Measurements from ENCODE around the gene CCDC192.

CCDC192 gene

DNA sequence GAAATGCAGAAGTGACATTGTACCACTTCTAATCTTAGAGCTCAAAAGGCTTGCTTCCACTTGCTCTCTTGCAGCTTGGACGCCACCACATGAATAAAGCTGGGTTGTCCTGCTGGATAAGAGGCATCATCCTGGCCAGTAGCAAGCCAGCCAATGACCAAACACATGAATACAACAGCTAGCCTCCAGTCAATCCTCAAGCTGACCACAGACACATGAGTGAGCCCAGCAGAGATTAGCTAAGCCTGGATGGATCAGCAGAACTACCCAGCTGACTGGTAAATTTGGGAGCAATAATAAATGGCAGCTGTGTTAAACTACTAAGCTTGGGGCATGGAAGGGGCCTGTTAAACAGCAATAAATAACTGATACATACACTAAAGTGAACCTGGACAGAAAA, 259.3 kb downstream of the CCDC192 start:
- POLR2A ChIA-PET = no interaction called here
- H3K9me3 ChIP-seq (ENCODE audit: control insufficient read depth, insufficient read depth, low read depth, low read length) = no peaks in the 10 kb centered on the region
- no peak overlapping the region for H3K4me3 ChIP-seq (ENCODE audit: low read depth, low read length)
- CTCF ChIA-PET = no interaction called here
- H3K27ac ChIP-seq (ENCODE audit: extremely low read depth, low read depth, low read length) = no peak overlapping the region
- TF ChIP-seq ZNF629 (tag by site-specific recombination; IDR thresholded peaks at IDR 0.05) (no peak), ZNF623 (tag by site-specific recombination; IDR thresholded peaks at IDR 0.05) (no peak), ZNF654 (tag by site-specific recombination; IDR thresholded peaks at IDR 0.05; ENCODE audit: low read depth) (no peak), ZBTB1 (tag by site-specific recombination; IDR thresholded peaks at IDR 0.05) (no peak), ZNF391 (tag by site-specific recombination; IDR thresholded peaks at IDR 0.05; ENCODE audit: borderline replicate concordance, low read depth) (no peak), ZNF335 (tag by site-specific recombination; conservative IDR thresholded peaks at IDR 0.05) (no peak), ZNF121 (tag by site-specific recombination; IDR thresholded peaks at IDR 0.05) (no peak), PRDM1 (tag by site-specific recombination; IDR thresholded peaks at IDR 0.05) (no peak), GLI2 (tag by site-specific recombination; IDR thresholded peaks at IDR 0.05; ENCODE audit: borderline replicate concordance, low read depth) (no peak), ZNF416 (tag by site-specific recombination; IDR thresholded peaks at IDR 0.05) (no peak), ZNF596 (tag by site-specific recombination; IDR thresholded peaks at IDR 0.05) (no peak), ZNF133 (tag by site-specific recombination; IDR thresholded peaks at IDR 0.05) (no peak), ZNF514 (tag by site-specific recombination; IDR thresholded peaks at IDR 0.05) (no peak), ZNF394 (tag by site-specific recombination; IDR thresholded peaks at IDR 0.05; ENCODE audit: borderline replicate concordance) (no peak), BCL11A (tag by site-specific recombination; IDR thresholded peaks at IDR 0.05; ENCODE audit: low read depth) (no peak)
- TF ChIP-seq, protein P1, sequence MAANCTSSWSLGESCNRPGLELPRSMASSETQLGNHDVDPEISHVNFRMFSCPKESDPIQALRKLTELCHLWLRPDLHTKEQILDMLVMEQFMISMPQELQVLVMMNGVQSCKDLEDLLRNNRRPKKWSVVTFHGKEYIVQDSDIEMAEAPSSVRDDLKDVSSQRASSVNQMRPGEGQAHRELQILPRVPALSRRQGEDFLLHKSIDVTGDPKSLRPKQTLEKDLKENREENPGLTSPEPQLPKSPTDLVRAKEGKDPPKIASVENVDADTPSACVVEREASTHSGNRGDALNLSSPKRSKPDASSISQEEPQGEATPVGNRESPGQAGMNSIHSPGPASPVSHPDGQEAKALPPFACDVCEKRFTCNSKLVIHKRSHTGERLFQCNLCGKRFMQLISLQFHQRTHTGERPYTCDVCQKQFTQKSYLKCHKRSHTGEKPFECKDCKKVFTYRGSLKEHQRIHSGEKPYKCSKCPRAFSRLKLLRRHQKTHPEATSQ (tag by site-specific recombination; IDR thresholded peaks at IDR 0.05) = no peak
- TF ChIP-seq, protein P2, sequence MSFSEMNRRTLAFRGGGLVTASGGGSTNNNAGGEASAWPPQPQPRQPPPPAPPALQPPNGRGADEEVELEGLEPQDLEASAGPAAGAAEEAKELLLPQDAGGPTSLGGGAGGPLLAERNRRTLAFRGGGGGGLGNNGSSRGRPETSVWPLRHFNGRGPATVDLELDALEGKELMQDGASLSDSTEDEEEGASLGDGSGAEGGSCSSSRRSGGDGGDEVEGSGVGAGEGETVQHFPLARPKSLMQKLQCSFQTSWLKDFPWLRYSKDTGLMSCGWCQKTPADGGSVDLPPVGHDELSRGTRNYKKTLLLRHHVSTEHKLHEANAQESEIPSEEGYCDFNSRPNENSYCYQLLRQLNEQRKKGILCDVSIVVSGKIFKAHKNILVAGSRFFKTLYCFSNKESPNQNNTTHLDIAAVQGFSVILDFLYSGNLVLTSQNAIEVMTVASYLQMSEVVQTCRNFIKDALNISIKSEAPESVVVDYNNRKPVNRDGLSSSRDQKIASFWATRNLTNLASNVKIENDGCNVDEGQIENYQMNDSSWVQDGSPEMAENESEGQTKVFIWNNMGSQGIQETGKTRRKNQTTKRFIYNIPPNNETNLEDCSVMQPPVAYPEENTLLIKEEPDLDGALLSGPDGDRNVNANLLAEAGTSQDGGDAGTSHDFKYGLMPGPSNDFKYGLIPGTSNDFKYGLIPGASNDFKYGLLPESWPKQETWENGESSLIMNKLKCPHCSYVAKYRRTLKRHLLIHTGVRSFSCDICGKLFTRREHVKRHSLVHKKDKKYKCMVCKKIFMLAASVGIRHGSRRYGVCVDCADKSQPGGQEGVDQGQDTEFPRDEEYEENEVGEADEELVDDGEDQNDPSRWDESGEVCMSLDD (tag by site-specific recombination; IDR thresholded peaks at IDR 0.05) = no peak
- TF ChIP-seq, protein P3, sequence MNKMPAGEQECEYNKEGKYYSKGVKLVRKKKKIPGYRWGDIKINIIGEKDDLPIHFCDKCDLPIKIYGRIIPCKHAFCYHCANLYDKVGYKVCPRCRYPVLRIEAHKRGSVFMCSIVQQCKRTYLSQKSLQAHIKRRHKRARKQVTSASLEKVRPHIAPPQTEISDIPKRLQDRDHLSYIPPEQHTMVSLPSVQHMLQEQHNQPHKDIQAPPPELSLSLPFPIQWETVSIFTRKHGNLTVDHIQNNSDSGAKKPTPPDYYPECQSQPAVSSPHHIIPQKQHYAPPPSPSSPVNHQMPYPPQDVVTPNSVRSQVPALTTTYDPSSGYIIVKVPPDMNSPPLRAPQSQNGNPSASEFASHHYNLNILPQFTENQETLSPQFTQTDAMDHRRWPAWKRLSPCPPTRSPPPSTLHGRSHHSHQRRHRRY (tag by site-specific recombination; IDR thresholded peaks at IDR 0.05) = no peak
- no peaks in the 10 kb centered on the region for H3K36me3 ChIP-seq (ENCODE audit: control insufficient read depth in 2 of 2, insufficient read depth in 1 of 2, low read length in 2 of 2)
- peaks cover 23% of the 10 kb centered on the region for H3K4me1 ChIP-seq (ENCODE audit: control insufficient read depth, insufficient read depth, low read length)

DNA sequence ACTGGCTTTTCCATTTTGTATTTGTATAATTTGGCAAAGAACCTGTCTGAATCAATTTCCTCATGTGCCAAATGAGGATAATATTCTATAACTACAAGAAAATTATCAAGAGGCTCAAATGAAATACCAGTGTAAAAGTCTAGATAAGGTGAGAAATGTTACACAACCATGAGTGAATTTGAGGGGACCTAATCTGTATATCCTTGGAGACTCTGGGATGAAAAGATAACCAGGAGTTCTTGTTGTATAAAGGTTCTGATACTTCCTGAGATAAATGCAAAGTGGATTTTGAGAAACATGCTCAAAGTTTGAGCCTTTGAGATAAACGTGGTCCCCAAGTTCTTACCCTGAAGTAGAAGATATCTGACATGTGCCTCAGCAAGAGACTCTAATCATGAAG, 260.0 kb downstream of the CCDC192 start:
- H3K9me3 ChIP-seq (ENCODE audit: control insufficient read depth, insufficient read depth, low read depth, low read length) = no peaks in the 10 kb centered on the region
- CTCF ChIA-PET = no interaction called here
- no peak overlapping the region for H3K4me3 ChIP-seq (ENCODE audit: low read depth, low read length)
- no peaks in the 10 kb centered on the region for H3K36me3 ChIP-seq (ENCODE audit: control insufficient read depth in 2 of 2, insufficient read depth in 1 of 2, low read length in 2 of 2)
- POLR2A ChIA-PET = no interaction called here
- peaks cover 18% of the 10 kb centered on the region for H3K4me1 ChIP-seq (ENCODE audit: control insufficient read depth, insufficient read depth, low read length)
- no peak overlapping the region for H3K27ac ChIP-seq (ENCODE audit: extremely low read depth, low read depth, low read length)
- TF ChIP-seq ZNF660 (tag by site-specific recombination; IDR thresholded peaks at IDR 0.05) = no peak
- TF ChIP-seq YY2 (tag by site-specific recombination; IDR thresholded peaks at IDR 0.05) = no peak
- TF ChIP-seq, protein P4, sequence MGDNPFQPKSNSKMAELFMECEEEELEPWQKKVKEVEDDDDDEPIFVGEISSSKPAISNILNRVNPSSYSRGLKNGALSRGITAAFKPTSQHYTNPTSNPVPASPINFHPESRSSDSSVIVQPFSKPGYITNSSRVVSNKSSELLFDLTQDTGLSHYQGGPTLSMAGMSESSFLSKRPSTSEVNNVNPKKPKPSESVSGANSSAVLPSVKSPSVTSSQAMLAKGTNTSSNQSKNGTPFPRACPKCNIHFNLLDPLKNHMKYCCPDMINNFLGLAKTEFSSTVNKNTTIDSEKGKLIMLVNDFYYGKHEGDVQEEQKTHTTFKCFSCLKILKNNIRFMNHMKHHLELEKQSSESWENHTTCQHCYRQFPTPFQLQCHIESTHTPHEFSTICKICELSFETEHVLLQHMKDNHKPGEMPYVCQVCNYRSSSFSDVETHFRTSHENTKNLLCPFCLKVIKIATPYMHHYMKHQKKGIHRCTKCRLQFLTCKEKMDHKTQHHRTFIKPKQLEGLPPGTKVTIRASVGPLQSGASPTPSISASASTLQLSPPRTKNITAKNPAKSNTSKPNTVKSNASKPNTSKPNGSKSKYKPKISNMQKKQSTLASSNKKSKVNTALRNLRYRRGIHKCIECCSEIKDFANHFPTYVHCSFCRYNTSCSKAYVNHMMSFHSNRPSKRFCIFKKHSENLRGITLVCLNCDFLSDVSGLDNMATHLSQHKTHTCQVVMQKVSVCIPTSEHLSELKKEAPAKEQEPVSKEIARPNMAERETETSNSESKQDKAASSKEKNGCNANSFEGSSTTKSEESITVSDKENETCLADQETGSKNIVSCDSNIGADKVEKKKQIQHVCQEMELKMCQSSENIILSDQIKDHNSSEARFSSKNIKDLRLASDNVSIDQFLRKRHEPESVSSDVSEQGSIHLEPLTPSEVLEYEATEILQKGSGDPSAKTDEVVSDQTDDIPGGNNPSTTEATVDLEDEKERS (tag by site-specific recombination; IDR thresholded peaks at IDR 0.05) = no peak
- TF ChIP-seq ZBTB48 (tag by site-specific recombination; IDR thresholded peaks at IDR 0.05) = no peak
- no peak for TF ChIP-seq ZNF138 (tag by site-specific recombination; IDR thresholded peaks at IDR 0.05; ENCODE audit: borderline replicate concordance)
- no peak for TF ChIP-seq ZNF677 (tag by site-specific recombination; IDR thresholded peaks at IDR 0.05)
- no peak for TF ChIP-seq ZNF157 (tag by site-specific recombination; IDR thresholded peaks at IDR 0.05)
- TF ChIP-seq, protein P5, sequence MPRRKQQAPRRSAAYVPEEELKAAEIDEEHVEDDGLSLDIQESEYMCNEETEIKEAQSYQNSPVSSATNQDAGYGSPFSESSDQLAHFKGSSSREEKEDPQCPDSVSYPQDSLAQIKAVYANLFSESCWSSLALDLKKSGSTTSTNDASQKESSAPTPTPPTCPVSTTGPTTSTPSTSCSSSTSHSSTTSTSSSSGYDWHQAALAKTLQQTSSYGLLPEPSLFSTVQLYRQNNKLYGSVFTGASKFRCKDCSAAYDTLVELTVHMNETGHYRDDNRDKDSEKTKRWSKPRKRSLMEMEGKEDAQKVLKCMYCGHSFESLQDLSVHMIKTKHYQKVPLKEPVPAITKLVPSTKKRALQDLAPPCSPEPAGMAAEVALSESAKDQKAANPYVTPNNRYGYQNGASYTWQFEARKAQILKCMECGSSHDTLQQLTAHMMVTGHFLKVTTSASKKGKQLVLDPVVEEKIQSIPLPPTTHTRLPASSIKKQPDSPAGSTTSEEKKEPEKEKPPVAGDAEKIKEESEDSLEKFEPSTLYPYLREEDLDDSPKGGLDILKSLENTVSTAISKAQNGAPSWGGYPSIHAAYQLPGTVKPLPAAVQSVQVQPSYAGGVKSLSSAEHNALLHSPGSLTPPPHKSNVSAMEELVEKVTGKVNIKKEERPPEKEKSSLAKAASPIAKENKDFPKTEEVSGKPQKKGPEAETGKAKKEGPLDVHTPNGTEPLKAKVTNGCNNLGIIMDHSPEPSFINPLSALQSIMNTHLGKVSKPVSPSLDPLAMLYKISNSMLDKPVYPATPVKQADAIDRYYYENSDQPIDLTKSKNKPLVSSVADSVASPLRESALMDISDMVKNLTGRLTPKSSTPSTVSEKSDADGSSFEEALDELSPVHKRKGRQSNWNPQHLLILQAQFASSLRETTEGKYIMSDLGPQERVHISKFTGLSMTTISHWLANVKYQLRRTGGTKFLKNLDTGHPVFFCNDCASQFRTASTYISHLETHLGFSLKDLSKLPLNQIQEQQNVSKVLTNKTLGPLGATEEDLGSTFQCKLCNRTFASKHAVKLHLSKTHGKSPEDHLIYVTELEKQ (tag by site-specific recombination; IDR thresholded peaks at IDR 0.05; ENCODE audit: borderline replicate concordance) = no peak
